Sigmoid colon (tissue), 4 donors: ENCODE results near the gene PRR14L.
"Not testable (repeated sequence)": the region's sequence is repeated elsewhere in the genome, so short reads cannot be mapped to it uniquely, and the experiment has no call there.

ENCODE experiments used
- EP300 ChIP-seq, 4 donors: sonication (generic); formaldehyde crosslinking; IDR thresholded peaks; one replicate each; pipeline ENCODE4 v1.6.1; 2017; ENCODE audit warnings: antibody characterized with exemption in 4 of 4
- POLR2A ChIP-seq, 2 donors: fragments of 450-650 bp; IDR thresholded peaks; one replicate each; pipeline ENCODE4 v1.6.1; 2016; ENCODE audit warnings: antibody characterized with exemption in 2 of 2, mild to moderate bottlenecking in 2 of 2, moderate library complexity in 2 of 2
- TF ChIP-seq, protein P1 (sequence below), 4 experiments: fragments of 450-650 bp in 3 of 4; fragments of 200-600 bp in 1 of 4; IDR thresholded peaks; one replicate each; pipeline ENCODE4 v1.5.1; 2016 to 2019; ENCODE audit warnings: antibody characterized with exemption in 4 of 4, mild to moderate bottlenecking in 3 of 4, moderate library complexity in 2 of 4

GRCh38 chr22:31799358-31799757, 49.4 kb upstream of the PRR14L start:
- TF ChIP-seq, protein P1, sequence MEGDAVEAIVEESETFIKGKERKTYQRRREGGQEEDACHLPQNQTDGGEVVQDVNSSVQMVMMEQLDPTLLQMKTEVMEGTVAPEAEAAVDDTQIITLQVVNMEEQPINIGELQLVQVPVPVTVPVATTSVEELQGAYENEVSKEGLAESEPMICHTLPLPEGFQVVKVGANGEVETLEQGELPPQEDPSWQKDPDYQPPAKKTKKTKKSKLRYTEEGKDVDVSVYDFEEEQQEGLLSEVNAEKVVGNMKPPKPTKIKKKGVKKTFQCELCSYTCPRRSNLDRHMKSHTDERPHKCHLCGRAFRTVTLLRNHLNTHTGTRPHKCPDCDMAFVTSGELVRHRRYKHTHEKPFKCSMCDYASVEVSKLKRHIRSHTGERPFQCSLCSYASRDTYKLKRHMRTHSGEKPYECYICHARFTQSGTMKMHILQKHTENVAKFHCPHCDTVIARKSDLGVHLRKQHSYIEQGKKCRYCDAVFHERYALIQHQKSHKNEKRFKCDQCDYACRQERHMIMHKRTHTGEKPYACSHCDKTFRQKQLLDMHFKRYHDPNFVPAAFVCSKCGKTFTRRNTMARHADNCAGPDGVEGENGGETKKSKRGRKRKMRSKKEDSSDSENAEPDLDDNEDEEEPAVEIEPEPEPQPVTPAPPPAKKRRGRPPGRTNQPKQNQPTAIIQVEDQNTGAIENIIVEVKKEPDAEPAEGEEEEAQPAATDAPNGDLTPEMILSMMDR (IDR thresholded peaks at IDR 0.05): not testable (repeated sequence)
- TF ChIP-seq EP300, POLR2A (IDR thresholded peaks at IDR 0.05): not testable (repeated sequence)
